Measurements from ENCODE around the gene MOV10L1.

GRCh38 chr22:50121202-50121740, 31.5 kb downstream of the MOV10L1 start:
- TF ChIP-seq CTCF (IDR thresholded peaks at IDR 0.05; ENCODE audit: low read depth, low read length) (no peak), EZH2phosphoT487 (IDR thresholded peaks at IDR 0.05; ENCODE audit: low read depth) (no peak)
